Embryonic facial prominence (tissue), 1 donor: Measurements from ENCODE around the gene ENTHD1.
"Not testable (repeated sequence)": the region's sequence is repeated elsewhere in the genome, so short reads cannot be mapped to it uniquely, and the experiment has no call there.

Source experiments
- DNase-seq: peaks from one replicate; pipeline ENCODE4 v3.0.0-alpha.2; 2016; ENCODE audit errors: extremely low spot score

The ENTHD1 gene

GRCh38 chr22:39785232-39785631, 108.3 kb downstream of the ENTHD1 start:
- DNase-seq, result no peak

DNA sequence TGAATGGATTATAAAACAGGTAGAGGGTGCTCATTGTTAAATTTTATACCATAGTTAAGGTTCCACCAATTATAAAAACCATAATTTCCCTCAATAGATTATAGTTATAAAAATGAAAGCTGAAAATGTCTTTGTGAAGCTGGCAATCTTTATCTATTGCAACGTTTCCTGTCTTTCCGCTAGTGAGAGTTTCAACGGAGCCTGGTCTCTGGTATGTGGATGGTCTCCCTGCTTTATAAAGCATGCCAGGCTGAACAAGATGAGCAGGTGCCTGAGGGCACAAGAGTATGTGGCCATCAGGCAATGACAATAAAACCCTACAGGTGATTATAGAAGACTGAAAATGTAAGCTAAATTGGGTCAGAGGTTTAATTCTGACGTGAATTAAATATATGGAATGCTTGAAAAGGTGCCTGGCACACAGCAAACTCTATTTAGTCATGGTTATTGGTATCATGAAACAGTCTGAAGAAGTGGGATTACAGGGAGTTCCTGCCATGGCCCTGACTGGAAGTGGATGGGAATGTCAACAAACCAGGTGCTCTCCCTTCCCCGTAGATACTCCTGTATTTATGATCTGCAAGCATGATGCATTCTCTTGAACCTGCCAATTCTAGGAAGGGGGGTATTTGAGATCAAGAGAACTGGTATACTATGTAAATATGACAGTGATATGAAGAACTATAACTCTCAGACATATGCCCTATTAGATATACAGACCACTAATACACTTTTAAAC, 115.7 kb downstream of the ENTHD1 start:
- no peak for DNase-seq

GRCh38 chr22:39776295-39777009, 117.1 kb downstream of the ENTHD1 start:
- no peak for DNase-seq

DNA sequence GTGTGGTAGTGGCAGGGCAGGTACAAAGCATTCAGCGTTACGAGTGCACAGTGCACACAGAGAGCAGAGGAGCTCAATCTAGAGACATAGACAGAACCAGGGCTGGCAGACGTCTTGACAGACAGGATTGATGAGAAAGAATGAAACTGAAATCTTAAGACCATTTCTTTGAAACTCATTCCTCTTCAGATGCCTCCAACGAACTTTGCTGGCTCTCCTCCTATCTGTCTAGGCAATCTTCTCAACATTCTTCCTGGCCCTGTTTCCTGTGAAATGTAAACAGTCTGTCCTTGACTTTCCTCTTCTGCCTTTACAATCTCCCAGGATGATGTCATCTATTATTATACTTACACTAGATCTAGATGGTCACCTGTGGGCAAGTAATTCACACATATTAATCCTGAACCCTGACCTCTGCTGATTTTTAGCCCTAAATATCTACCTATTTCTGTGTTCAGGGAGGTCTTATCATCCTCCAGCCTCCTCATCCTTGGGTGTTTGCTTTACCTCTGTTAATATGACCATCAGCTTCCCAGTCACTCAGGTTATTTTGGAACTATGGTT, 119.5 kb downstream of the ENTHD1 start:
- DNase-seq, result no peak

DNA sequence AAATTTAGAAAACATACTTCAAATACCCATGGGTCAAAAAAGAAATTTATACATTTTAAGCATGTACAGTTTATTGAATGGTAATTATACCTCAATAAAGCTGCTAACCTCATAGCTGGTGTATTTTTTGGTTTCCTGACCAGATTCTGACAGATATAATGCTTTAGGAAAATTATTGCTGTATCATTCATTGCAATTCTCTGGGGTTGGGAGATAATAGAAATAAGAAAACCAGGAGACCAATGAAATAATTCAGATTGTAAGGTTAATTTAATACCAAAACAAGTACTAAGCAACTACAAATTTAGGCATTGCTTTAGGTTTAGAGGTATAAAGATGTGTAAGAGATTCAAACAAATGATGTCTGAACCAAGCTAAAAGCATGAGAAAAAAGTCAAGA, 120.1 kb downstream of the ENTHD1 start:
- DNase-seq, result no peak

GRCh38 chr22:39771486-39771885, 122.1 kb downstream of the ENTHD1 start:
- DNase-seq, result no peak

- DNase-seq, result no peak
Observed at GRCh38 chr22:39765661-39766060, 127.9 kb downstream of the ENTHD1 start.

DNA sequence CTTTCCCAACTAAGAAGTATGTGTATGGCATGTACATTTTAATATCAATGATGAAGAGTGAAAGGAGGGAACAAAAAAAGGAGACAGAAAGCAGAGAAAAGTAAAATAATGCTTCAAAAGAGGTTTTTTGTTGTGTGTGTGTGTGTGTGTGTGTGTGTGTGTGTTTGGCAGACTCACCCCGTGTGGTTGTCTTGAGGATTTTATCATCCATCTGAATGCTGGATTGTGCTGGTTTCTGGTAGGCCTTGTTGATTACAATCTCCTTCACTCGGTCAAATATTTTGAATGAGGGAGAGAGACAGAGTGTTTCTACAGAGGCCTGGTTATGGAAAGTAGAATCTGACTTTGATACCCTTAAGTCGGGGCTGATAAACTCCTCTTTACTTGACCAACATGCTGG, 128.5 kb downstream of the ENTHD1 start:
- no peak for DNase-seq

DNA sequence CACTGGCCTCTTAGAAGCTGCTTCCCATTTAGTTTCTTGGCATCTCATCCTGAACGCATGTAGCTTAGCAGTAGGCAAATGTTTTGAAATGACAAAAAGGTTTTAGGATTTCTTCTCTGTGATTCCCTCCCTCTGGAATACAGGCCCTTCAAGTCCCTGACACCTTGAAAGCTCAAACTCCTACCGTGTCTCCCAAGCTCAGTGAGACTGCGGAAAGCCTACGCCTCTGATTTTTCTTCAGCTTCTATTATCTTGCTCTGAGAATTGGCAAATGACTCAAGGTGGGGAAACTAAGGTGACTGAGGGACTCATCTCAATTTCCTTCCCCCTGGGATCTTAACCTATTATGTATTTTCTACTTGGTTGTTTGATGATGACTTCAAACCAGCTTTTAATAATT, 130.3 kb downstream of the ENTHD1 start:
- no peak for DNase-seq

DNA sequence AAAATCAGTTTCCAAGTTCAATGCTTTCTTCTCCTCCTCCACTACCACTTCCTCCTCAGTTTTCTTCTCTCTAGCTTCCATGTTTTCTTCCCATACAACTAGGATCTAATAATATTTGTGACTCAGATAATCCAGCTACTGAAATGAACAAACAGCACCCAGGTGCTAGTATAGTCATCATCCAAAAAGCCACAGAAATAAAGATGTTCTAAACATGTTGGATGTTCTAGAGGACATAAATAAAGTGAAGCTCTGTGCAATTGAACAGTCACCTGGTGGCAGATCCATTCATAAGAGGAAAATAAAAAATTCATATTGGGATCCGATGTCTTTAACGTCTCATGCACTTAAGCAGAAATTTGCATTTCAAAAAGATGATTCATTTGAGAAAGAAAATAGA, 142.8 kb downstream of the ENTHD1 start:
- DNase-seq, result no peak

GRCh38 chr22:39748877-39749276, 144.7 kb downstream of the ENTHD1 start:
- DNase-seq, result no peak

DNA sequence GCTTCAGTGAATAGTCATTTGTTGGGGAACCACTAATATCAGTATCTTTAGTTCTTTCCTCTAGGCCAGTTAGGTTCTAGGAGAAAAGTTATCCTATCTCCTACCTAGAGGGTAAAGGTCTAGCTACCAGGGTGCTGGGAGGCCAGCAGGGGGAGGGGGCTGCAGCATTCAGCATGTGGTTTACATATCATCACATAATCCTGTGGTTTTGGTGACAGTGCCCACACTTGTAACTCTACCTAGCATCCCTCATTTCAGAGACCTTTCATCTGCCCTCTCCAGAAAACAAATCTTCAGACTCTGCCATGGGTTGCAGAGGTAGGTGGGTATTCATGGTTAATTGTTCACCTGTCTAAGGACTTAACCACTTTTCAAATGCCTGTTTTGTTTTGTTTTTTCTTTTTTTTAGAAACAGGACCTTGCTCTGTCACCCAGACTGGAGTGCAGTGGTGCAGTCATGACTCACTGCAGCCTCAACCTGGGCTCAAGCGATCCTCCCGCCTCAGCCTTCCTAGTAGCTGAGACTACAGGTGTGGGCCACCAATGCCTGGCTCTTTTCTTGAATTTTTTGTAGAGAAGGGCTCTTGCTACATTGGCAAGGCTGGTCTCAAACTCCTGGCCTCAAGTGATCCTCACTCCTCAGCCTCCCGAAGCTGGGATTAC, 146.8 kb downstream of the ENTHD1 start:
- DNase-seq, result no peak

DNA sequence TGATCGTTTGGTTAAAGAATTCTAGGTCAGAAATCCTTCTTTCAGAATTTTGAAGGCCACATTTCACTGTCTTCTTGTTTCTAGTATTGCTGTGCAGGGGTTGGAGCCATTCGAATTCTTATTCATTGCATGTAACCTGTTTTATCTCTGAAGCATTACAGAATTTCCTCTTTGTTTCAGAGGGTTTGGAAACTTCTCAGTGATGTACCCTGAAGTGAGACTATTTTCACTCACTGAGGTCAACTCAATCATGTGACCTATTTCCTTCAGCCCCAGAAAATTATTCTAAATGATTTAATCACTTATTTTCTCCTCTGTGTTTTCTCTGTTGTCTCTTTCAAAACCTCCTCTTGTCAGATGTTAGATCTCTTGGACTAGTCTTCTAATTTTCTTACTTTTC, 147.8 kb downstream of the ENTHD1 start:
- DNase-seq, result no peak

DNA sequence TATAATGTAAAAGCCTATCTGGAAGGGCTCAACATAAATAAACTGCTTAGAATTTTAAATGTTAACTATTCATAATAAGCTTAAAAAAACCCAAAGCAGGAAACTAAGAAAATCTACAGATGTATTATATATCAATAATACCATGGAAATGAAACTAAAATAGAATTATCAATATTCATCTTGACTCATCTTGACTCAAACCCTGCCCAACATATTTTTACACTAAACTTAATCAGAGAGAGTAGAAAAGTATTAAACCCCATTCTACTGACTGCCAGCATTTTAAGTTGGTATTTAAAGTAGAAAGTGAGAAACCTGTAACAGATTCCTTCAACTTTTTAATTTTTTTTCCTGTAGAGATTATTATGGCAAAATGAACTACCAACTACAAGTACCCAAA, 149.2 kb downstream of the ENTHD1 start:
- DNase-seq, result no peak

DNA sequence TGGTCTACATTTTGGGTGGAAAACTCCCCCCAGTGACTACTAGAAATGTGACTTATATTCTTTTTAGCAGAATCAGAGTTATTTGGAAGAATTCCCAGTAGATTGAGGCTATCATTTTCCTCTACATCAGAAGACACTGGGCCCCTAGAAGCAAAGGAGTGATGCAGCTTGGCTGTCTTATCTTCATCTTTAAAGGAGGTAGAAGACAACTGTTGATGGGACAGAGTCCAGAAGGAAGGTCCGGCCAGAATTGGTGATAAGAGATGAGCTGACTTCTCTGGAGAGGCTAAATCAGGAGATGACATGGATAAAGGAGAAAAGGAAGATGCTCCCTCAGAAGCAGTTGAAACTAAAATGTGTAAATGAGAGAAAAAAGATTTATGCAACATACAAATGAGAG, 149.6 kb downstream of the ENTHD1 start:
- DNase-seq, result no peak

DNA sequence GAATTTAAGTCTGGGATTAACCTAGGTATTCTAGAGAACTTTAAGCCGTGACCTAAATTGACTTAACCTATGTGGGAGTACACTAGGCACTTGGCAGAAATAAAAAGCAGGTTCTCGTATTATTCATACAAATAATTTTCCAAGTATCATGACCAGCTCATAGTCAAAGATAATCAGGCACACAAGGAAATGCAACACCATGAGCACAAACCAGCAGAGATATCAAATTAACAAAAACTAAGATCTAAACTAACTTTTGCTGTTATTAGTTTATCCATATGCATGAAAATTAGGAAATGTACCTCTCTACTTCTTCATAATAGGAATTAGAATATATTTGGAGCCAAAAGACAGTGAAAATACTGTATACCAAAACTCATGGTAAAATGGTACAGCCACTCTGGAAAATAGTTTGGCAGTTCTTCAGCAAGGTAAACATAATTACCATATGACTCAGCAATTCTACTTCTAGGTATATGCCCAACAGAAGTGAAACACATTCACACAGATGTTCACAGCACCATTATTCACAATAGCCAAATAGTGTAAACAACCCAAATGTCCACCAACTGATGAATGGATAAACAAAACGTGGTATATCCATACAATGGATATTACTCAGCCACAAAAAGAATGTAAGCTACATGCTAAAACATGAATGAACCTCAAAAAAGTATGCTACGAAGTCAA, 154.1 kb downstream of the ENTHD1 start:
- no peak for DNase-seq

GRCh38 chr22:39738746-39739145, 154.8 kb downstream of the ENTHD1 start:
- no peak for DNase-seq

DNA sequence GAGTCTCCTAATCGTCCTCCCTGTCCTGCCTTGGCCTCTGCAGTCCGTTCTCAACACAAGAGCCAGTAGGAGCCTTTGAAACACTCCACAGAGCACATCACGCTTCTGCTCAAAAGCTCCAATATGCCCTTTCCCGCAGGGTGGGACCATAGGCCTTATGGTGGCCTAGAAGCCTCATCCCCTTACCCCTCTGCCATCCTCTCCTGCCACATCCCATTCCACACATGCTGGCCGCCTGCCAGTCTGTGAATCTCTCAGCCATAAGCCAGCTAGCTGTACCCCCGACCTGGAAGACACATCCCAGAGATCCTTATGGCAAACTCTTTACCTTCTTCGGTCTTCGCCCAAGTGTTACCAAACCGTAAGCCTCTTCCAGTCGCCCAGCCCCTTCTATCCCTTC, 157.8 kb downstream of the ENTHD1 start:
- DNase-seq, result no peak

DNA sequence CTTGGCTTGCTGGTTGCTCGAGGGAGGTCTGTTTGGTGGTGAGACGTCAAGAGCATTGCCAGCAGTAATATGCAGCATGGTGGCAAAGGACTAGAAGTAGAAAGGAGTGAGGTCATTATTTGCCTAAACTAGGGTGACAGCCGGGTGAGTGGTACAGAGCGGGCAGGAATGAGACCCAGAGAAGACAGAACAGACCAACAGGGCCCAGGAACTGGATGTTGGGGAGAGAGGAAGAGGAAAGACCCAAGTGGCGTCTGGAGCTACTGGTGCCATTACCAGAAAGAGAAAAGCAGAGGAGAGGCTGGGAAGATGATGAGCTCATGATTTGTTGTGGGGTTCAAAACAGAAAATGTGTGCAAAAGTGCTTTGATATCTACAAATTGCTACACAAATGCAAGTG, 158.7 kb downstream of the ENTHD1 start:
- no peak for DNase-seq

- not testable (repeated sequence) for DNase-seq
Observed at GRCh38 chr22:39734046-39734445, 159.5 kb downstream of the ENTHD1 start.

- no peak for DNase-seq
Observed at GRCh38 chr22:39733191-39733590, 160.4 kb downstream of the ENTHD1 start.

DNA sequence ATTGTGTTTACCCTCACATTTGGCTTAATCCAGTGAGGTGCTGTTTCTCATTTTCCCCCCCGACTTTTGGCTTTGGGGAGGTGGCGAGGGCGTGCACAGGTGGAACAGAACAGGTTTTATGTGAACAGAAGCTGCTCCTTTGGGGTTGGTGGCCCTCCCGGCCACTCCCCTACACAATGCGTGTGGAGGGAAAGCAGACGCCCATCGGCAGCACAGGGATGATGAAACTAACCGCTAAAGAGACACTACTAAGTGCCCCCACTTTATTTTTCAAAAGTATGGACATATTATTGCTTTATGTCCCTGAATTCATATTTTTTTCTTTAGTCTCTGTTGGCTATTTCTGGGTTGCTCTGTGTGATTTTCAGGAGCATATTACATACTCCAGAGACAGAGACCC, 160.9 kb downstream of the ENTHD1 start:
- DNase-seq, result no peak
